ENCODE data around the gene STEAP3.

DNA sequence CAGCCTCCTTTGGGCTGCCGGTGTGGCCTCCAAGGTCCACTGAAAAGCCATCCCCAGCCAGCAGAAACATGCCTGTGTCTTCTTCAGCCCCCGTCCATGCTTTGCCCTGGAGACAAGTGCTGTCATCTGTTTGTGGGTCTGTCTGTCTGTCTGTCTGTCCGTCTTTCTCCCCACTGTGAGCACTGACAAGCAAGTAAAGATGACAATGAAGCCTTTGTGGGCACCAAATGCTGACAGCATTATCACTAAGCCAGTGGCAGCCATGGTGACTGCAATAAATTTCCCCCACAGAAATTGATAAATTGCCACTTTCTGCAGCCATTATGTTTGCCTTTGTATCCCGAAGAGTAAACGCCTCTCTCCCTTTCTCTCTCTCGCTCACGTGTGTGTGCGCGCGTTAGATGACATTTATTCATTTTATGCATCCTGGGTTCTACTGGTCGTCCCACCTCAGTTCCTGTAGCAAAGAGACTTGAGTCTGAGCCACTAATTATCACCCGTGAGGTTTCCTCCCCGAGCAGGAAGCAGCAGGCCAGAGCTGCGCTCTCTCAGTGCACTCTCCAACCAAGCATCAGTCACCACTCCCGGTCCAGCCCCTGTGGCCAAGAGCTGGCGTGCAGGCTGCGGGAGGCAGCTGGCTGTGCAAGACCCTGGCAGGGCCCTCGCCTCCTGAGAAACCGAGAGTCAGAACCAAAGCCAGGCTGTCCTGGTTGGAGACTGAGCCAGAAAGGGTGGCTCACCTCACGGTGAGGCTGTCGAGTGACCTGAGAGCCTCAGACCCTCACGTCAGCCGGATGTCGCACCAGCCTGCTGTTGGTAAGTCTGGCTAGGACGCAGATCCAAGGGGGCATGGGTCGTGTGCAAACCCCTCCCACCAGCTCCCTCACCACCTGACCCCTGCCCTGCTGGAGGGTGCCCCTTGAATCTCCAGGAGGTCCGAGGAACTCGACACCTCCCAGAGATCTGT, 6.9 kb downstream of the STEAP3 start:
- TF ChIP-seq POLR2AphosphoS5 (IDR thresholded peaks at IDR 0.05) (no peak), POLR2A (IDR thresholded peaks at IDR 0.05; ENCODE audit: low read depth) (no peak), EP300 (IDR thresholded peaks at IDR 0.05) (no peak)

All from esophagus muscularis mucosa (tissue), 3 donors.